ENCODE results near the gene ZNF362. TPM values are rescaled to one million over a fixed set of nuclear protein-coding genes. Genes with fewer than 3 reads are reported as not detected.

The ZNF362 gene
- total RNA-seq, 1 experiment from 2014 or later = 10.8 TPM

- Histone ChIP-seq H3K4me1 (ENCODE audit: insufficient read depth, low read length) (no peaks in the 10 kb centered on the region), H3K79me2 (ENCODE audit: low read length) (no peaks in the 10 kb centered on the region), H3F3A (ENCODE audit: low read length, unreplicated experiment) (no peaks in the 10 kb centered on the region), H3K9me2 (replicated peaks; ENCODE audit: low read length) (no peaks in the 10 kb centered on the region), H3K9me3 (ENCODE audit: low read length) (no peaks in the 10 kb centered on the region), H3K4me2 (ENCODE audit: low read length) (no peak overlapping the region), H4K20me1 (ENCODE audit: low read length) (no peaks in the 10 kb centered on the region), H3K9ac (ENCODE audit: low read length) (no peak overlapping the region), H3K4me3 (ENCODE audit: low read length) (no peak overlapping the region), H3K27ac (ENCODE audit: low read length) (no peak overlapping the region), H3K36me3 (ENCODE audit: low read depth, low read length) (no peaks in the 10 kb centered on the region; the same call in 1 of the 2 replicates), H2AFZ (ENCODE audit: low read length) (no peak overlapping the region), H3K27me3 (ENCODE audit: low read length) (no peaks in the 10 kb centered on the region)
- intact Hi-C loops (cut with micrococcal nuclease) = no loop called here
- ATAC-seq = no peak
- no TSS peak for BruUV-seq (replicated peaks)
- no peak for TF ChIP-seq CTCF (conservative IDR thresholded peaks at IDR 0.05; ENCODE audit: low read depth, low read length)
- TF ChIP-seq EZH2phosphoT487 (IDR thresholded peaks at IDR 0.05; ENCODE audit: borderline replicate concordance, low read length) = no peak
- no peak for TF ChIP-seq EZH2 (IDR thresholded peaks at IDR 0.05; ENCODE audit: low read length, unreplicated experiment)
- no peak for DNase-seq
- ChIA-PET CTCF (no interaction called here), POLR2A (ENCODE audit: unreplicated experiment) (no interaction called here)
Measured at GRCh38 chr1:33301273-33301984, 45.1 kb downstream of the ZNF362 start.

DNA sequence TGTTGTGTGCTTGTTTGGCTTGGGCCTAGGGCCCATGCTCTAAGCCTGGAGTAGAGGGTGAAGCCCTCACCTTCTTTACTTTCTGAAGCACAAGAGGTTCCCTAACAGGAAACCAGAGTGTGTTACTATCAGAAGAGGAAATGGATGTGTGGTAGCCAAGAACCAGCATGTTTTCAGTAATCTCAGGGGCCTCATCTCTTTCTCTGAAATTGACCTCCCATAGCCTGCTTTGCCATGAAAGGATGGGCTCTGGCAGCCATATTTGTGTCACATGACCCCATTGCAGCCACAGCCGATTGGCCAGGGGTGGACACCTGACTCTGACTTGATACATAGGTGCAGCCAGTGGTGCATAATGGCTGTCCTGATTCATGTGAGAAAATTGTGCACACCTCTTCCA is 46.0 kb downstream of the ZNF362 start:
- no peaks in the 10 kb centered on the region for H3F3A ChIP-seq (ENCODE audit: low read length, unreplicated experiment)
- intact Hi-C loops (cut with micrococcal nuclease) = no loop called here
- no TSS peak for BruUV-seq (replicated peaks)
- no peaks in the 10 kb centered on the region for H3K79me2 ChIP-seq (ENCODE audit: low read length)
- ChIA-PET CTCF (no interaction called here), POLR2A (ENCODE audit: unreplicated experiment) (no interaction called here)
- no peaks in the 10 kb centered on the region for H4K20me1 ChIP-seq (ENCODE audit: low read length)
- DNase-seq (no peak), ATAC-seq (no peak)
- H2AFZ ChIP-seq (ENCODE audit: low read length) = no peak overlapping the region
- H3K4me3 ChIP-seq (ENCODE audit: low read length) = no peak overlapping the region
- no peaks in the 10 kb centered on the region for H3K9me3 ChIP-seq (ENCODE audit: low read length)
- no peak for TF ChIP-seq CTCF (conservative IDR thresholded peaks at IDR 0.05; ENCODE audit: low read depth, low read length)
- no peak for TF ChIP-seq EZH2 (IDR thresholded peaks at IDR 0.05; ENCODE audit: low read length, unreplicated experiment)
- TF ChIP-seq EZH2phosphoT487 (IDR thresholded peaks at IDR 0.05; ENCODE audit: borderline replicate concordance, low read length) = no peak
- no peak overlapping the region for H3K9ac ChIP-seq (ENCODE audit: low read length)
- no peak overlapping the region for H3K4me2 ChIP-seq (ENCODE audit: low read length)
- H3K36me3 ChIP-seq (ENCODE audit: low read depth, low read length) = no peaks in the 10 kb centered on the region; the same call in 1 of the 2 replicates
- no peaks in the 10 kb centered on the region for H3K4me1 ChIP-seq (ENCODE audit: insufficient read depth, low read length)
- H3K27me3 ChIP-seq (ENCODE audit: low read length) = no peaks in the 10 kb centered on the region
- H3K27ac ChIP-seq (ENCODE audit: low read length) = no peak overlapping the region
- H3K9me2 ChIP-seq (replicated peaks; ENCODE audit: low read length) = no peaks in the 10 kb centered on the region

DNA sequence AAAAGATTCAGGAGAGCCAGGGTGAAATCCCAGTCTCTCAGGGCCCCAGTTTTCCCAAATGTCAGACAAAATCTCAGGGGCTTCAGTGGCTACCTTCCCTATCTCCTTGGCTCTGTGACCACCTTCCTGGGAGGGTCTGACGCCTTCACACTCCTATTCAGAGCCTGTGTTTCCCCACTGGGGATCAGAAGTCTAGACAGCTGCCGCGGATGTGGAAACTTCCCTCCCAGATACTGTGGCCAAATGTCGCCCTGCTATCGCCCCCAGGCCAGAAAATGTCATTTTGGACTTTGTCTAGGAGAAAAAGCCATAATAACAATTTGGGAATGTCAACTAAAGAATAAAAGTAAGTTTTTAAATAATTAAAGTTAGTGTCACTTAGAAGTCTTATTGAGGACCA is 48.7 kb downstream of the ZNF362 start:
- ATAC-seq = no peak
- Histone ChIP-seq H4K20me1 (ENCODE audit: low read length) (no peaks in the 10 kb centered on the region), H2AFZ (ENCODE audit: low read length) (no peak overlapping the region), H3K4me1 (ENCODE audit: insufficient read depth, low read length) (no peaks in the 10 kb centered on the region), H3K27me3 (ENCODE audit: low read length) (no peaks in the 10 kb centered on the region), H3F3A (ENCODE audit: low read length, unreplicated experiment) (no peaks in the 10 kb centered on the region), H3K4me3 (ENCODE audit: low read length) (no peak overlapping the region), H3K27ac (ENCODE audit: low read length) (no peak overlapping the region), H3K36me3 (ENCODE audit: low read depth, low read length) (no peaks in the 10 kb centered on the region), H3K9me2 (replicated peaks; ENCODE audit: low read length) (no peaks in the 10 kb centered on the region), H3K79me2 (ENCODE audit: low read length) (no peaks in the 10 kb centered on the region), H3K9me3 (ENCODE audit: low read length) (no peaks in the 10 kb centered on the region), H3K4me2 (ENCODE audit: low read length) (no peak overlapping the region), H3K9ac (ENCODE audit: low read length) (no peak overlapping the region)
- TF ChIP-seq CTCF (conservative IDR thresholded peaks at IDR 0.05; ENCODE audit: low read depth, low read length) (no peak), EZH2 (IDR thresholded peaks at IDR 0.05; ENCODE audit: low read length, unreplicated experiment) (no peak), EZH2phosphoT487 (IDR thresholded peaks at IDR 0.05; ENCODE audit: borderline replicate concordance, low read length) (no peak)
- ChIA-PET CTCF (no interaction called here), POLR2A (ENCODE audit: unreplicated experiment) (no interaction called here)
- intact Hi-C loops (cut with micrococcal nuclease) = no loop called here
- no TSS peak for BruUV-seq (replicated peaks)
- DNase-seq = no peak
